GM12878 (cell line): ENCODE results near the gene PSMB1. TPM values are rescaled to one million over a fixed set of nuclear protein-coding genes. Genes with fewer than 3 reads are reported as not detected.

Experiments used
- BHLHE40 ChIP-seq, 2 experiments: fragments of 450-650 bp in 1 of 2; IDR thresholded peaks; 2 replicates each; pipeline ENCODE4 v1.6.1; 2011 to 2017; ENCODE audit warnings: low read depth in 2 of 2, borderline replicate concordance in 1 of 2, improper control_type of control experiment in 1 of 2, low read length in 1 of 2, mild to moderate bottlenecking in 1 of 2
- CBFB ChIP-seq: IDR thresholded peaks from 2 replicates; pipeline ENCODE4 v1.6.1; 2016; ENCODE audit warnings: antibody characterized with exemption, low read depth
- HDGF ChIP-seq: fragments of 450-650 bp; IDR thresholded peaks from 2 replicates; pipeline ENCODE4 v1.6.1; 2016; ENCODE audit warnings: antibody characterized with exemption
- IRF4 ChIP-seq: IDR thresholded peaks from 2 replicates; pipeline ENCODE4 v1.6.1; 2011; ENCODE audit warnings: low read depth, low read length
- KAT2A ChIP-seq: conservative IDR thresholded peaks from 2 replicates; pipeline ENCODE4 v1.6.1; 2011; ENCODE audit warnings: low read depth, low read length; ENCODE audit not compliant: control insufficient read depth
- LARP7 ChIP-seq: fragments of 450-650 bp; IDR thresholded peaks from 2 replicates; pipeline ENCODE4 v1.6.1; 2017; ENCODE audit warnings: mild to moderate bottlenecking
- PML ChIP-seq: IDR thresholded peaks from 2 replicates; pipeline ENCODE4 v1.6.1; 2012; ENCODE audit warnings: low read length, inconsistent platforms
- POLR2AphosphoS5 ChIP-seq: IDR thresholded peaks from 2 replicates; pipeline ENCODE4 v1.6.1; 2011; ENCODE audit warnings: mild to moderate bottlenecking, low read length, inconsistent platforms
- RAD51 ChIP-seq: fragments of 450-650 bp; IDR thresholded peaks from 2 replicates; pipeline ENCODE4 v1.6.1; 2016; ENCODE audit warnings: moderate library complexity, mild to moderate bottlenecking, inconsistent platforms
- SRF ChIP-seq, 2 experiments: IDR thresholded peaks; 2 replicates each; pipeline ENCODE4 v1.6.1; 2011; ENCODE audit warnings: low read depth in 2 of 2, low read length in 2 of 2, mild to moderate bottlenecking in 1 of 2, moderate library complexity in 1 of 2
- TBL1XR1 ChIP-seq: IDR thresholded peaks from 2 replicates; pipeline ENCODE4 v1.6.1; 2012; ENCODE audit warnings: low read depth, low read length, improper control_type of control experiment
- YBX1 ChIP-seq: fragments of 450-650 bp; IDR thresholded peaks from 2 replicates; pipeline ENCODE4 v1.6.1; 2016; ENCODE audit warnings: antibody characterized with exemption
- ZNF24 ChIP-seq: fragments of 450-650 bp; IDR thresholded peaks from 2 replicates; pipeline ENCODE4 v1.6.1; 2017; ENCODE audit warnings: antibody characterized with exemption, mild to moderate bottlenecking
- ZNF384 ChIP-seq: IDR thresholded peaks from 2 replicates; pipeline ENCODE4 v1.6.1; 2012; ENCODE audit warnings: low read depth, mild to moderate bottlenecking, low read length, improper control_type of control experiment, borderline replicate concordance
- ZSCAN29 ChIP-seq: fragments of 450-650 bp; IDR thresholded peaks from 2 replicates; pipeline ENCODE4 v1.6.1; 2017; ENCODE audit warnings: mild to moderate bottlenecking, moderate library complexity
- polyA plus RNA-seq, 11 experiments: library from polyadenylated mRNA; depleted of rRNA in 4 of 11; unstranded in 6 of 11; stranded (reverse) in 5 of 11; fragments of >200 nt; fragmentation: Nextera tagmentation in 4 of 11; fragmentation: Illumina TruSeq in 1 of 11; extraction: Ambion mirVana in 4 of 11; extraction: Trizol in 1 of 11; gene quantifications; 1 replicate in 1 of 11; 2 replicates in 10 of 11; pipeline versions ENCODE4 v1.2.1 to v1.2.3, GENCODE V29; 2011 to 2016; ENCODE audit warnings: inconsistent platforms in 2 of 11, missing spikeins in 2 of 11, low read depth in 1 of 11
- total RNA-seq, 4 experiments: library from RNA; depleted of rRNA in 3 of 4; stranded (reverse); fragments of >200 nt in 3 of 4; fragmentation: Illumina TruSeq in 1 of 4; extraction: Trizol in 1 of 4; gene quantifications; 2 replicates each; pipeline versions ENCODE4 v1.2.1 to v1.2.3, GENCODE V29; 2013 to 2021
- TF ChIP-seq, protein P1 (sequence below): fragments of 450-650 bp; IDR thresholded peaks from 2 replicates; pipeline ENCODE4 v1.6.1; 2018; ENCODE audit warnings: borderline replicate concordance, mild to moderate bottlenecking; ENCODE audit not compliant: partially characterized antibody
- TF ChIP-seq, protein P2 (sequence below): IDR thresholded peaks from 2 replicates; pipeline ENCODE4 v1.6.1; 2011; ENCODE audit warnings: mild to moderate bottlenecking, low read depth, low read length, moderate library complexity; ENCODE audit not compliant: insufficient replicate concordance
- TF ChIP-seq, protein P3 (sequence below): fragments of 450-650 bp; IDR thresholded peaks from 2 replicates; pipeline ENCODE4 v1.6.1; 2017; ENCODE audit warnings: low read depth, mild to moderate bottlenecking, moderate library complexity
- TF ChIP-seq, protein P4 (sequence below): fragments of 450-650 bp; IDR thresholded peaks from 2 replicates; pipeline ENCODE4 v1.6.1; 2018; ENCODE audit warnings: mild to moderate bottlenecking, low read depth, moderate library complexity; ENCODE audit not compliant: partially characterized antibody
- TF ChIP-seq, protein P5 (sequence below): IDR thresholded peaks from 2 replicates; pipeline ENCODE4 v1.6.1; 2012; ENCODE audit warnings: low read depth, low read length, improper control_type of control experiment

Gene PSMB1
- total and polyA plus RNA-seq, 10 of the 15 experiments (the other 5 are each of a cell fraction or from before 2014, with no cell fraction given): 208 to 1,317 (median 508) TPM

DNA sequence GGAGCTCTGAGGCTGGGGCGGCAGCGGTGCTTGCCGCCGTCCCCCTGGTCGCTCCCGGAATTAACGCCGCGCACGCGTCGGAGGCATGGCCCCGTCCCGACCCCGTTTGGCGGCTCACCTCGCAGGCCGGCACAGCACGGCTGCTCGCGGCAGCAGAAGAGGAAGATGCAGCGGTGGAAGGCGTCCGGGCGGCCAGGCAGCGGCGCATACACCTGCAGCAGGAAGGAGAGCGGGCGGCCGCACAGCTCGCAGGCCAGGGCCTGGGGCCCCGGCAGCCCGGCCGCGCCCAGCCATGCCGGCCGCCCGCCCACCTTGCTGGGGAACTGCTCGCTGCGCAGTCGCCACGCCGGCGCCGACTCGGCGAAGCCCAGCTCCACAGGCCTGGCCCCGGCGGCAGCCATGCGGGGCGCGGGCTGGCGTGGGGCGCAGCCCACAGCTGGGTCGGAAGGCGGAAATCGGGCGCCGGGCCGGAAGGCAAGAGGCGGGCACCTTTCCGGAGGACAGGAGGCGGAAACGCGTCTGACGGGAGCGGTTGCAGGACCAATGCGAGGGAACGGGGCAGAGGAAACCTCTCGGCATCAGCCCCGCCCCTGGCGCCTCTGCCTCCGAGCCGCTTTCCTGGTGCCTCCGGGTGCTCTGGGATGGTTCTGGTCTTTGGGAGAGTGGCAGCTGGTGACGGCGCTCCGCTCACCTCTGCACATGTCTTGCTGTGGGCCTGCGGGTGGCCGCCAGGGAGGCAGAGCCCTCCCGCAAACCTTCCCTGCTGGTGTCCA, 31.3 kb upstream of the PSMB1 start, which contains the start of gene PDCD2 (continued):
- no peak for TF ChIP-seq CBFB
- TF ChIP-seq RAD51: no peak
- TF ChIP-seq, protein P1, sequence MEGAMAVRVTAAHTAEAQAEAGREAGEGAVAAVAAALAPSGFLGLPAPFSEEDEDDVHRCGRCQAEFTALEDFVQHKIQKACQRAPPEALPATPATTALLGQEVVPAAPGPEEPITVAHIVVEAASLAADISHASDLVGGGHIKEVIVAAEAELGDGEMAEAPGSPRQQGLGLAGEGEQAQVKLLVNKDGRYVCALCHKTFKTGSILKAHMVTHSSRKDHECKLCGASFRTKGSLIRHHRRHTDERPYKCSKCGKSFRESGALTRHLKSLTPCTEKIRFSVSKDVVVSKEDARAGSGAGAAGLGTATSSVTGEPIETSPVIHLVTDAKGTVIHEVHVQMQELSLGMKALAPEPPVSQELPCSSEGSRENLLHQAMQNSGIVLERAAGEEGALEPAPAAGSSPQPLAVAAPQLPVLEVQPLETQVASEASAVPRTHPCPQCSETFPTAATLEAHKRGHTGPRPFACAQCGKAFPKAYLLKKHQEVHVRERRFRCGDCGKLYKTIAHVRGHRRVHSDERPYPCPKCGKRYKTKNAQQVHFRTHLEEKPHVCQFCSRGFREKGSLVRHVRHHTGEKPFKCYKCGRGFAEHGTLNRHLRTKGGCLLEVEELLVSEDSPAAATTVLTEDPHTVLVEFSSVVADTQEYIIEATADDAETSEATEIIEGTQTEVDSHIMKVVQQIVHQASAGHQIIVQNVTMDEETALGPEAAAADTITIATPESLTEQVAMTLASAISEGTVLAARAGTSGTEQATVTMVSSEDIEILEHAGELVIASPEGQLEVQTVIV: peak; percentile 29
- TF ChIP-seq, protein P2, sequence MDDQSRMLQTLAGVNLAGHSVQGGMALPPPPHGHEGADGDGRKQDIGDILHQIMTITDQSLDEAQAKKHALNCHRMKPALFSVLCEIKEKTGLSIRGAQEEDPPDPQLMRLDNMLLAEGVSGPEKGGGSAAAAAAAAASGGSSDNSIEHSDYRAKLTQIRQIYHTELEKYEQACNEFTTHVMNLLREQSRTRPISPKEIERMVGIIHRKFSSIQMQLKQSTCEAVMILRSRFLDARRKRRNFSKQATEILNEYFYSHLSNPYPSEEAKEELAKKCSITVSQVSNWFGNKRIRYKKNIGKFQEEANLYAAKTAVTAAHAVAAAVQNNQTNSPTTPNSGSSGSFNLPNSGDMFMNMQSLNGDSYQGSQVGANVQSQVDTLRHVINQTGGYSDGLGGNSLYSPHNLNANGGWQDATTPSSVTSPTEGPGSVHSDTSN: no peak
- TF ChIP-seq, protein P3, sequence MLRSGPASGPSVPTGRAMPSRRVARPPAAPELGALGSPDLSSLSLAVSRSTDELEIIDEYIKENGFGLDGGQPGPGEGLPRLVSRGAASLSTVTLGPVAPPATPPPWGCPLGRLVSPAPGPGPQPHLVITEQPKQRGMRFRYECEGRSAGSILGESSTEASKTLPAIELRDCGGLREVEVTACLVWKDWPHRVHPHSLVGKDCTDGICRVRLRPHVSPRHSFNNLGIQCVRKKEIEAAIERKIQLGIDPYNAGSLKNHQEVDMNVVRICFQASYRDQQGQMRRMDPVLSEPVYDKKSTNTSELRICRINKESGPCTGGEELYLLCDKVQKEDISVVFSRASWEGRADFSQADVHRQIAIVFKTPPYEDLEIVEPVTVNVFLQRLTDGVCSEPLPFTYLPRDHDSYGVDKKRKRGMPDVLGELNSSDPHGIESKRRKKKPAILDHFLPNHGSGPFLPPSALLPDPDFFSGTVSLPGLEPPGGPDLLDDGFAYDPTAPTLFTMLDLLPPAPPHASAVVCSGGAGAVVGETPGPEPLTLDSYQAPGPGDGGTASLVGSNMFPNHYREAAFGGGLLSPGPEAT: 0 out of 2 replicates have a peak, but pooled peaks have one; percentile 38
- TF ChIP-seq, protein P4, sequence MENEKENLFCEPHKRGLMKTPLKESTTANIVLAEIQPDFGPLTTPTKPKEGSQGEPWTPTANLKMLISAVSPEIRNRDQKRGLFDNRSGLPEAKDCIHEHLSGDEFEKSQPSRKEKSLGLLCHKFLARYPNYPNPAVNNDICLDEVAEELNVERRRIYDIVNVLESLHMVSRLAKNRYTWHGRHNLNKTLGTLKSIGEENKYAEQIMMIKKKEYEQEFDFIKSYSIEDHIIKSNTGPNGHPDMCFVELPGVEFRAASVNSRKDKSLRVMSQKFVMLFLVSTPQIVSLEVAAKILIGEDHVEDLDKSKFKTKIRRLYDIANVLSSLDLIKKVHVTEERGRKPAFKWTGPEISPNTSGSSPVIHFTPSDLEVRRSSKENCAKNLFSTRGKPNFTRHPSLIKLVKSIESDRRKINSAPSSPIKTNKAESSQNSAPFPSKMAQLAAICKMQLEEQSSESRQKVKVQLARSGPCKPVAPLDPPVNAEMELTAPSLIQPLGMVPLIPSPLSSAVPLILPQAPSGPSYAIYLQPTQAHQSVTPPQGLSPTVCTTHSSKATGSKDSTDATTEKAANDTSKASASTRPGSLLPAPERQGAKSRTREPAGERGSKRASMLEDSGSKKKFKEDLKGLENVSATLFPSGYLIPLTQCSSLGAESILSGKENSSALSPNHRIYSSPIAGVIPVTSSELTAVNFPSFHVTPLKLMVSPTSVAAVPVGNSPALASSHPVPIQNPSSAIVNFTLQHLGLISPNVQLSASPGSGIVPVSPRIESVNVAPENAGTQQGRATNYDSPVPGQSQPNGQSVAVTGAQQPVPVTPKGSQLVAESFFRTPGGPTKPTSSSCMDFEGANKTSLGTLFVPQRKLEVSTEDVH: no peak
- TF ChIP-seq, protein P5, sequence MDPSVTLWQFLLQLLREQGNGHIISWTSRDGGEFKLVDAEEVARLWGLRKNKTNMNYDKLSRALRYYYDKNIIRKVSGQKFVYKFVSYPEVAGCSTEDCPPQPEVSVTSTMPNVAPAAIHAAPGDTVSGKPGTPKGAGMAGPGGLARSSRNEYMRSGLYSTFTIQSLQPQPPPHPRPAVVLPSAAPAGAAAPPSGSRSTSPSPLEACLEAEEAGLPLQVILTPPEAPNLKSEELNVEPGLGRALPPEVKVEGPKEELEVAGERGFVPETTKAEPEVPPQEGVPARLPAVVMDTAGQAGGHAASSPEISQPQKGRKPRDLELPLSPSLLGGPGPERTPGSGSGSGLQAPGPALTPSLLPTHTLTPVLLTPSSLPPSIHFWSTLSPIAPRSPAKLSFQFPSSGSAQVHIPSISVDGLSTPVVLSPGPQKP: peak; percentile 69
- TF ChIP-seq ZNF24: 0 out of 2 replicates have a peak, but pooled peaks have one; percentile 43
- no peak for TF ChIP-seq YBX1
- TF ChIP-seq ZSCAN29: peak; percentile 69; the same call in 1 of the 2 replicates
- 0 out of 2 replicates have a peak, but pooled peaks have one; percentile 35 for TF ChIP-seq HDGF
- peak; percentile 100 for TF ChIP-seq LARP7
- TF ChIP-seq SRF (IDR thresholded peaks at IDR 0.05; ENCODE audit: low read depth in 2 of 2, low read length in 2 of 2): peak in 1 of 2 experiments; percentile 24; a peak in 1 of 4 replicates
- no peak for TF ChIP-seq KAT2A
- TF ChIP-seq TBL1XR1: no peak
- TF ChIP-seq PML: peak; percentile 62
- TF ChIP-seq BHLHE40 (IDR thresholded peaks at IDR 0.05; ENCODE audit: borderline replicate concordance in 1 of 2, low read depth in 2 of 2, low read length in 1 of 2): peak in 1 of 2 experiments; percentile 54; a peak in 2 of 4 replicates
- TF ChIP-seq IRF4: no peak
- no peak for TF ChIP-seq ZNF384
- peak; percentile 86; the same call in 1 of the 2 replicates for TF ChIP-seq POLR2AphosphoS5
